Fibroblast of lung (primary cell): ENCODE results near the gene AOAH. TPM values are rescaled to one million over a fixed set of nuclear protein-coding genes. Genes with fewer than 3 reads are reported as not detected.
A peak's percentile ranks its signal among the peaks of the same experiment; 100 is the strongest.

Experiments used
- DNase-seq, 2 donors: peaks; one replicate each; pipeline versions ENCODE4 v3.0.0 to v3.0.0-alpha.2; 2010; ENCODE audit warnings: low read depth in 2 of 2
- H2AFZ ChIP-seq: 2 replicates; pipeline ENCODE4 v1.5.1; 2012; ENCODE audit warnings: low read length, control low read depth, inconsistent platforms
- H3K27ac ChIP-seq: 2 replicates; pipeline ENCODE4 v1.5.1; 2011; ENCODE audit warnings: low read length, control low read depth; ENCODE audit not compliant: insufficient read depth
- H3K27me3 ChIP-seq: 2 replicates; pipeline ENCODE4 v1.5.1; 2011; ENCODE audit warnings: mild to moderate bottlenecking, low read length; ENCODE audit not compliant: control insufficient read depth, insufficient read depth
- H3K36me3 ChIP-seq: 2 replicates; pipeline ENCODE4 v1.5.1; 2011; ENCODE audit warnings: low read length; ENCODE audit not compliant: control insufficient read depth, insufficient read depth
- H3K4me1 ChIP-seq: 2 replicates; pipeline ENCODE4 v1.5.1; 2011; ENCODE audit warnings: low read length; ENCODE audit not compliant: control insufficient read depth, insufficient read depth; ENCODE audit errors: extremely low read depth
- H3K4me2 ChIP-seq: 2 replicates; pipeline ENCODE4 v1.5.1; 2011; ENCODE audit warnings: low read length, control low read depth; ENCODE audit not compliant: insufficient read depth; ENCODE audit errors: extremely low read depth
- H3K4me3 ChIP-seq, 4 experiments: fragments of 200-600 bp in 1 of 4; sonication (generic) in 1 of 4; replicated peaks in 1 of 4; 2 replicates each; pipeline ENCODE4 v1.5.1; 2011 to 2016; ENCODE audit warnings: low read length in 4 of 4, low read depth in 3 of 4, mild to moderate bottlenecking in 3 of 4, control low read depth in 2 of 4, inconsistent platforms in 1 of 4, mixed read lengths in 1 of 4; ENCODE audit not compliant: insufficient read depth in 1 of 4; ENCODE audit errors: control extremely low read depth in 1 of 4
- H3K79me2 ChIP-seq: 2 replicates; pipeline ENCODE4 v1.5.1; 2012; ENCODE audit warnings: mild to moderate bottlenecking, low read length, inconsistent platforms; ENCODE audit not compliant: control insufficient read depth, insufficient read depth
- H3K9ac ChIP-seq: 2 replicates; pipeline ENCODE4 v1.5.1; 2011; ENCODE audit warnings: mild to moderate bottlenecking, low read length, control low read depth; ENCODE audit not compliant: insufficient read depth
- H3K9me3 ChIP-seq: 2 replicates; pipeline ENCODE4 v1.5.1; 2012; ENCODE audit warnings: low read depth, low read length; ENCODE audit not compliant: control insufficient read depth, insufficient read depth
- H4K20me1 ChIP-seq: 2 replicates; pipeline ENCODE4 v1.5.1; 2011; ENCODE audit warnings: low read length; ENCODE audit not compliant: control insufficient read depth, insufficient read depth; ENCODE audit errors: extremely low read depth
- CTCF ChIP-seq, 2 donors: IDR thresholded peaks in 1 of 2; conservative IDR thresholded peaks in 1 of 2; 1 replicate in 1 of 2; 2 replicates in 1 of 2; pipeline ENCODE4 v1.5.1; 2011 to 2012; ENCODE audit warnings: low read length in 2 of 2, control low read depth in 1 of 2, inconsistent platforms in 1 of 2, low read depth in 1 of 2, mild to moderate bottlenecking in 1 of 2
- EZH2 ChIP-seq: IDR thresholded peaks from 2 replicates; pipeline ENCODE4 v1.5.1; 2012; ENCODE audit warnings: low read length, control low read depth, mild to moderate bottlenecking; ENCODE audit errors: missing control alignments
- polyA plus RNA-seq, 2 donors: library from polyadenylated mRNA; depleted of rRNA in 1 of 2; stranded (reverse) in 1 of 2; unstranded in 1 of 2; fragments of >200 nt; gene quantifications; 2 replicates each; pipeline ENCODE4 v1.2.1, GENCODE V29; 2011 to 2012; ENCODE audit warnings: missing spikeins in 1 of 2
- total RNA-seq: library from RNA; depleted of rRNA; stranded (reverse); fragments of >200 nt; gene quantifications from 2 replicates; pipeline ENCODE4 v1.2.1, GENCODE V29; 2014

The AOAH gene
- total and polyA plus RNA-seq, 2 donors (not counting 1 experiment from before 2014, with no cell fraction given), result not detected

GRCh38 chr7:36602934-36603887, 121.1 kb downstream of the AOAH start:
- Histone ChIP-seq H3K27me3 (peaks cover 3% of the 10 kb centered on the region), H3K9me3 (no peaks in the 10 kb centered on the region), H4K20me1 (no peaks in the 10 kb centered on the region), H3K79me2 (no peaks in the 10 kb centered on the region), H3K4me3 (no peak overlapping the region), H3K4me1 (no peaks in the 10 kb centered on the region), H3K4me2 (no peak overlapping the region), H3K9ac (no peak overlapping the region), H3K27ac (no peak overlapping the region), H3K36me3 (no peaks in the 10 kb centered on the region), H2AFZ (no peak overlapping the region)
- TF ChIP-seq CTCF (conservative IDR thresholded peaks at IDR 0.05 in 1 of 2, IDR thresholded peaks at IDR 0.05 in 1 of 2; ENCODE audit: low read depth in 1 of 2, low read length in 2 of 2) (no peak), EZH2 (no peak)
- DNase-seq, result no peak

- H3K27ac ChIP-seq, result no peak overlapping the region
- no peak for DNase-seq
- H3K9ac ChIP-seq, result no peak overlapping the region
- no peaks in the 10 kb centered on the region for H4K20me1 ChIP-seq
- H3K27me3 ChIP-seq, result peaks cover 3% of the 10 kb centered on the region
- no peaks in the 10 kb centered on the region for H3K79me2 ChIP-seq
- no peak overlapping the region for H3K4me2 ChIP-seq
- TF ChIP-seq EZH2, result no peak
- no peak for TF ChIP-seq CTCF (conservative IDR thresholded peaks at IDR 0.05 in 1 of 2, IDR thresholded peaks at IDR 0.05 in 1 of 2; ENCODE audit: low read depth in 1 of 2, low read length in 2 of 2)
- H3K9me3 ChIP-seq, result no peaks in the 10 kb centered on the region
- no peak overlapping the region for H2AFZ ChIP-seq
- H3K4me1 ChIP-seq, result no peaks in the 10 kb centered on the region
- H3K4me3 ChIP-seq, result no peak overlapping the region
- no peaks in the 10 kb centered on the region for H3K36me3 ChIP-seq
Measured at GRCh38 chr7:36602511-36602910, 121.8 kb downstream of the AOAH start.

- no peak overlapping the region for H3K27ac ChIP-seq
- no peaks in the 10 kb centered on the region for H3K36me3 ChIP-seq
- H3K79me2 ChIP-seq, result no peaks in the 10 kb centered on the region
- no peaks in the 10 kb centered on the region for H3K27me3 ChIP-seq
- H3K9me3 ChIP-seq, result no peaks in the 10 kb centered on the region
- no peak overlapping the region for H3K4me2 ChIP-seq
- H3K4me3 ChIP-seq, result no peak overlapping the region
- DNase-seq, result peak; percentile 2 to 7
- no peak for TF ChIP-seq EZH2
- no peak for TF ChIP-seq CTCF (conservative IDR thresholded peaks at IDR 0.05 in 1 of 2, IDR thresholded peaks at IDR 0.05 in 1 of 2; ENCODE audit: low read depth in 1 of 2, low read length in 2 of 2)
- no peaks in the 10 kb centered on the region for H4K20me1 ChIP-seq
- H3K4me1 ChIP-seq, result no peaks in the 10 kb centered on the region
- H3K9ac ChIP-seq, result no peak overlapping the region
- no peak overlapping the region for H2AFZ ChIP-seq
Measured at GRCh38 chr7:36601601-36602000, 122.7 kb downstream of the AOAH start.
